Measurements from ENCODE around the gene SCGB3A2. TPM values are rescaled to one million over a fixed set of nuclear protein-coding genes. Genes with fewer than 3 reads are reported as not detected.

Gene SCGB3A2
- polyA plus RNA-seq, 1 donor from 2014 or later: not detected

GRCh38 chr5:147901599-147902039, 23.1 kb downstream of the SCGB3A2 start:
- H3K9me3 ChIP-seq (ENCODE audit: low read length): no peaks in the 10 kb centered on the region
- no peaks in the 10 kb centered on the region for H3K36me3 ChIP-seq (ENCODE audit: insufficient read depth, low read length)
- no peaks in the 10 kb centered on the region for H3K79me2 ChIP-seq (replicated peaks; ENCODE audit: insufficient read depth, low read length)
- no peak overlapping the region for H3K4me3 ChIP-seq (ENCODE audit: low read length)
- H3K4me2 ChIP-seq (ENCODE audit: low read length): no peak overlapping the region
- H3F3A ChIP-seq (ENCODE audit: insufficient read depth, low read length, poor library complexity, severe bottlenecking): no peaks in the 10 kb centered on the region
- H3K27me3 ChIP-seq (ENCODE audit: insufficient read depth, low read depth, low read length): no peaks in the 10 kb centered on the region
- H4K20me1 ChIP-seq (ENCODE audit: insufficient read depth): no peaks in the 10 kb centered on the region
- H3K9ac ChIP-seq (ENCODE audit: low read length): no peak overlapping the region
- H3K27ac ChIP-seq (ENCODE audit: low read length): no peak overlapping the region
- no peaks in the 10 kb centered on the region for H3K9me2 ChIP-seq (ENCODE audit: insufficient read depth, low read length)
- TF ChIP-seq TAF1 (IDR thresholded peaks at IDR 0.05; ENCODE audit: low read depth) (no peak), MXI1 (conservative IDR thresholded peaks at IDR 0.05; ENCODE audit: poor library complexity, severe bottlenecking) (no peak), POLR2AphosphoS5 (IDR thresholded peaks at IDR 0.05) (no peak), SMC3 (conservative IDR thresholded peaks at IDR 0.05; ENCODE audit: poor library complexity) (no peak), EP300 (conservative IDR thresholded peaks at IDR 0.05; ENCODE audit: poor library complexity, severe bottlenecking) (no peak), CTCF (IDR thresholded peaks at IDR 0.05; ENCODE audit: poor library complexity, severe bottlenecking) (no peak), RAD21 (conservative IDR thresholded peaks at IDR 0.05) (no peak), REST (IDR thresholded peaks at IDR 0.05; ENCODE audit: borderline replicate concordance) (no peak), EZH2 (IDR thresholded peaks at IDR 0.05; ENCODE audit: borderline replicate concordance, insufficient read depth, low read length, poor library complexity, severe bottlenecking) (no peak)
- no peak overlapping the region for H2AFZ ChIP-seq (ENCODE audit: low read depth, low read length)

GRCh38 chr5:147902609-147903115, 24.2 kb downstream of the SCGB3A2 start:
- no peak overlapping the region for H3K4me2 ChIP-seq (ENCODE audit: low read length)
- H4K20me1 ChIP-seq (ENCODE audit: insufficient read depth): no peaks in the 10 kb centered on the region
- no peak overlapping the region for H3K4me3 ChIP-seq (ENCODE audit: low read length)
- no peaks in the 10 kb centered on the region for H3K27me3 ChIP-seq (ENCODE audit: insufficient read depth, low read depth, low read length)
- H3K9me3 ChIP-seq (ENCODE audit: low read length): no peaks in the 10 kb centered on the region
- no peaks in the 10 kb centered on the region for H3K36me3 ChIP-seq (ENCODE audit: insufficient read depth, low read length)
- H3K79me2 ChIP-seq (replicated peaks; ENCODE audit: insufficient read depth, low read length): no peaks in the 10 kb centered on the region
- no peak overlapping the region for H3K9ac ChIP-seq (ENCODE audit: low read length)
- H3K27ac ChIP-seq (ENCODE audit: low read length): no peak overlapping the region
- H3F3A ChIP-seq (ENCODE audit: insufficient read depth, low read length, poor library complexity, severe bottlenecking): no peaks in the 10 kb centered on the region
- H2AFZ ChIP-seq (ENCODE audit: low read depth, low read length): no peak overlapping the region
- H3K9me2 ChIP-seq (ENCODE audit: insufficient read depth, low read length): no peaks in the 10 kb centered on the region
- TF ChIP-seq POLR2AphosphoS5 (IDR thresholded peaks at IDR 0.05): no peak
- no peak for TF ChIP-seq CTCF (IDR thresholded peaks at IDR 0.05; ENCODE audit: poor library complexity, severe bottlenecking)
- TF ChIP-seq EZH2 (IDR thresholded peaks at IDR 0.05; ENCODE audit: borderline replicate concordance, insufficient read depth, low read length, poor library complexity, severe bottlenecking): no peak
- no peak for TF ChIP-seq TAF1 (IDR thresholded peaks at IDR 0.05; ENCODE audit: low read depth)
- no peak for TF ChIP-seq SMC3 (conservative IDR thresholded peaks at IDR 0.05; ENCODE audit: poor library complexity)
- TF ChIP-seq RAD21 (conservative IDR thresholded peaks at IDR 0.05): no peak
- TF ChIP-seq EP300 (conservative IDR thresholded peaks at IDR 0.05; ENCODE audit: poor library complexity, severe bottlenecking): no peak
- no peak for TF ChIP-seq REST (IDR thresholded peaks at IDR 0.05; ENCODE audit: borderline replicate concordance)
- TF ChIP-seq MXI1 (conservative IDR thresholded peaks at IDR 0.05; ENCODE audit: poor library complexity, severe bottlenecking): no peak
